GM13976 (cell line): ENCODE data around the gene HERC6.

Experiments
- DNase-seq: peaks from one replicate; pipeline ENCODE4 v3.0.0; 2012; ENCODE audit warnings: low spot score
- CTCF ChIP-seq: IDR thresholded peaks from 2 replicates; pipeline ENCODE4 v1.5.1; 2012; ENCODE audit warnings: borderline replicate concordance, mild to moderate bottlenecking; ENCODE audit not compliant: insufficient read depth; ENCODE audit errors: extremely low read depth, missing control alignments, control extremely low read depth
- in situ Hi-C: fragments of 300-500 bp; cut with MboI; formaldehyde crosslinking; loops from one replicate; pipeline ENCODE4 v1.12.0; 2022; ENCODE audit warnings: low sequenced_read_pairs, mixed read lengths, inconsistent platforms; ENCODE audit not compliant: unreplicated experiment

The HERC6 gene

GRCh38 chr4:88390128-88390527 is 11.5 kb downstream of the HERC6 start:
- no peak for DNase-seq

DNA sequence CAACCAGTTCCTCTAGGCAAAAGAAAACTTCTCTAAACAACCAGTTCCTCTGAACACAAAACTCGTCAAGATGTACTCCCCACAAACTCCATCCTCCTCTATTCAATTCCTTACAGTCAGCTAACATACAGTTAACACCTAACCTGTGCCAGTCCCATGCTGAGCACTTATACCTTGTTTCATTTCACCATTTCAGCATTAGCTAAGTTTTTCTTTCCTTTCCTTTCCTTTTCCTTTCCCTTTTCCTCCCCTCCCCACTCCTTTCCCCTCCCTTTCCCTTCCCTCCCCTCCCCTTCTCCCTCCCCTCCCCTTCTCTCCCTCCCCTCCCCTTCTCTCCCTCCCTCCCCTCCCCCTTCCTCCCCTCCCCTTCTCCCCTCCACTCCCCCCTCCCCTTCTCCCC is 13.1 kb downstream of the HERC6 start:
- DNase-seq, result peak; percentile 1
- in situ Hi-C loops, result no loop called here

More at GRCh38 chr4:88390128-88390527, 11.5 kb downstream of the HERC6 start:
- in situ Hi-C loops, result no loop called here
- TF ChIP-seq CTCF, result no peak

DNA sequence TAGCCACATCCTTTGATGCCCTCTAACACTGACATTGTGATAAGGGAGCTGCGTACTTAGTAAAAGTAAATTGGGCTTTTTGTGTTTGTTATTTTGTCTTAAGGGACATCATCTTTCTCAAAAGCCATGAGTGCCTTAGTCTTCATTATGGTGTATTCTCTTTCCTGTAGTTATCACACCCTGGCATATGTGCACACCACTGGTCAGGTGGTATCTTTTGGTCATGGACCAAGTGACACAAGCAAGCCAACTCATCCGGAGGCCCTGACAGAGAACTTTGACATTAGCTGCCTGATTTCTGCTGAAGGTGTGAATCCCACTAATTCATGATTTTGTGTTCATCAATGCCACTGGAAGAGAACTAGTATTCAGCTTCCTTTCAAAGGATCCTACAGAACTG is 18.0 kb downstream of the HERC6 start:
- no peak for TF ChIP-seq CTCF
- in situ Hi-C loops, result no loop called here
- no peak for DNase-seq

More for the DNA sequence above, 13.1 kb downstream of the HERC6 start:
- no peak for TF ChIP-seq CTCF

DNA sequence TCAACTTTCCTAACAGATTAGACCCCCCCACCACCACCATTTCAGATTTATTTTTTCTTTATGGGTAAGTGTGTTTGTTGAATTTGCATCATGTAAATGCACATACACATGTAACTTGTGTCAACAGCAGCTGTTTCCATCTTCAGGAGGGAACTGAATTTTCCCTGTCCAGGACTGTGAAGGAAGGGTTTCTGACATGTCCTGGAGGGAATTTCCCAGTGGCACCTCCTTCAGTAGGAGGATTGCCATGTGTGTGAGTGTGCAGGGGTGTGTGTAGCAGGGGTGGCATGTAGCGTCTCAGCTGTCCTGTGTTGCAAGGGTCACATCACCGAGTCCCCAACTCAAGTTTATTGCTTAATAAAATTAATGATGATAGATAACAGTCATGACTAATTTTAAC is 19.7 kb downstream of the HERC6 start:
- TF ChIP-seq CTCF, result no peak
- in situ Hi-C loops, result no loop called here
- DNase-seq, result no peak

- in situ Hi-C loops, result no loop called here
- TF ChIP-seq CTCF, result no peak
- no peak for DNase-seq
Measured at GRCh38 chr4:88409206-88409605, 30.6 kb downstream of the HERC6 start.

GRCh38 chr4:88409789-88410188 is 31.1 kb downstream of the HERC6 start:
- DNase-seq, result no peak
- in situ Hi-C loops, result no loop called here
- no peak for TF ChIP-seq CTCF

DNA sequence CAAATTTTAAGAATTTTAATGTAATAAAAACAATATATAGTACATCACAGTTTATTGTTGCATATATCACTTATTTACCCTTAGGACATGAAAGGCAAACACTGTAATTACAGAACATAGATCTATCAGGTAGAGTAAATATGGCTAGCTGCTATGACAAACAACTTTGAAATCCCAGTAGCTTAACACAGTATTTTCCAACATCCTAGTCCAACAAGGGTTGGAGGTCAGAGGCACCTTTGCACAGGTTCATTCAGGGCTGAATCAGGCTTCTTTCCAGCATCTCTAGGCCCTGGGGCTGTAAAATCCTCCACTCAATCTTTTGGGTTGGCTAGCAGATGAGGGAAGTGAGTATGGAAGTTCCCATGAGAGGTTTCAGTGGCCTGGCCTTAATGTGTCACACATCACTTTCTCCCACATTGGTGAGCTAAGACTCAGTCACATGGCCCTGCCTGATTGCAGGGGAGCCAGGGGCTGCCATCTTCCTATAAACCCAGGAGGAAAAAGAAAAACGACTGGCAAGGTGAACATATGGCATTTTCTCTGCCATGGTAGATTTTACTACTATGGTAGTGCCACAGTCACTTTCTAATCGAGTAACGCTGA is 32.9 kb downstream of the HERC6 start:
- TF ChIP-seq CTCF, result no peak
- in situ Hi-C loops, result no loop called here
- DNase-seq, result no peak
